Stimulated activated CD4-positive, alpha-beta T cell treated with anti-CD3 and anti-CD28 coated beads, Interleukin-12 subunit alpha, Interleukin-12 subunit beta, amount 100 ng/mL, for 4 hours (primary cell): ENCODE results near the gene NHSL2.
"Not testable (repeated sequence)": the region's sequence is repeated elsewhere in the genome, so short reads cannot be mapped to it uniquely, and the experiment has no call there.

Source experiments
- DNase-seq: peaks from one replicate; pipeline ENCODE4 v3.0.0-alpha.2; 2020

The NHSL2 gene

DNA sequence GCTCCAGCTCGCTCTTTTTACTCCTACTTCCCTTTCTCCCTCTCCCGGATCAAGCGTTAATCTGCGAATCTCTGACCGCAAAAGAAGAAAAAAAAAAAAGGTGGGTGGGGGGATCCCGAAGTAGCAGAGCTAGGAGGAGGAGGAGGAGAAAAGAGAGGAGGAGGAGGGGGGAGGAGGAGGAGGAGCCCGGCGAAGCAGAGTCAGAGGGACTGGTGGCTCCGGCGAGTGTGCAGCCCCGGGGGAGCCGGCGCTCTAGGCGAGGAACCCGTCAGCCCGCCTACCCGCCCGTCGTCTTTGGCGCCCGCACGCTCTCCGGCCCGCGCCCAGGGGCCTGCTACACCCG, at the start of gene NHSL2:
Gene NHSL2 (plus strand): TSS at position 203 of the 343 bp plus-strand sequence.
- peak; percentile 39 for DNase-seq

DNA sequence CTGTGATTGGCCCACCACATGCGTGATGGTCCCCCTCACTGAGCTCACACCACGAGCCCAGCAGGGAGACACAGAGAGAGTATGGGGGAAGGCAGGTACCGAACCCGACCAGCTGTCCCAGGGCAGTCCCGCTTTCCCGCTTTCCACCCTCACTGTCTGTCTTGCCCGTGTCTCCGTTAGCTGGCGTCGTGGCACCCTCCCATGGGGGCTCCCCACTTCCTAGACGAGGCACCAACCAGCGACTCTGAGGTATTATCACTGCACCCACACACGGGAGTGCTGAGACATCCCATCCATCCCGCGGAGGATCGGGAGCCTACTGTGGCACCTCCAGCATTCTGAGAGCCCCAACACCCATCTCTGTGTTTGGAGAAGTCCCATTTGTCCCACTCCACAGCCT, 43.0 kb upstream of the NHSL2 start:
- DNase-seq, result no peak

DNA sequence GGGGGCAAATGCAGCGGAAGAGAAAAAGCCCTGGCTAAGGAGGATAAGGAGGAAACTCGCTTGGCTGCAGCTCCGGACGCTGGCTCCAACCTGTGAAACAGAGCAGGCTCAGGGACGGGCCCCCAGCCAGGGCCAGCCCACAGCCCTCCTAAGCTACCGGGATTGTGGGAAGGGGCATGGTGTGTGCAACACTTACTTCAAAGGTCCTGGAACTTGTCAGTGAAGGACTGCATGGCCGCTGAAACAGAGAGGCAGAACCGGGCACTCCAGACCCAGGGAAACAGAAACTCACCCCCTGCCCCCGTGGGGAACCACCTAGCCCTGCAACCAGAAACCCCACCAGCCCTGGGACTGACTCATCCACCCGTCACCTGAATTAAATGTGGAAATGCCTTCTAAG, 41.1 kb upstream of the NHSL2 start:
- not testable (repeated sequence) for DNase-seq

DNA sequence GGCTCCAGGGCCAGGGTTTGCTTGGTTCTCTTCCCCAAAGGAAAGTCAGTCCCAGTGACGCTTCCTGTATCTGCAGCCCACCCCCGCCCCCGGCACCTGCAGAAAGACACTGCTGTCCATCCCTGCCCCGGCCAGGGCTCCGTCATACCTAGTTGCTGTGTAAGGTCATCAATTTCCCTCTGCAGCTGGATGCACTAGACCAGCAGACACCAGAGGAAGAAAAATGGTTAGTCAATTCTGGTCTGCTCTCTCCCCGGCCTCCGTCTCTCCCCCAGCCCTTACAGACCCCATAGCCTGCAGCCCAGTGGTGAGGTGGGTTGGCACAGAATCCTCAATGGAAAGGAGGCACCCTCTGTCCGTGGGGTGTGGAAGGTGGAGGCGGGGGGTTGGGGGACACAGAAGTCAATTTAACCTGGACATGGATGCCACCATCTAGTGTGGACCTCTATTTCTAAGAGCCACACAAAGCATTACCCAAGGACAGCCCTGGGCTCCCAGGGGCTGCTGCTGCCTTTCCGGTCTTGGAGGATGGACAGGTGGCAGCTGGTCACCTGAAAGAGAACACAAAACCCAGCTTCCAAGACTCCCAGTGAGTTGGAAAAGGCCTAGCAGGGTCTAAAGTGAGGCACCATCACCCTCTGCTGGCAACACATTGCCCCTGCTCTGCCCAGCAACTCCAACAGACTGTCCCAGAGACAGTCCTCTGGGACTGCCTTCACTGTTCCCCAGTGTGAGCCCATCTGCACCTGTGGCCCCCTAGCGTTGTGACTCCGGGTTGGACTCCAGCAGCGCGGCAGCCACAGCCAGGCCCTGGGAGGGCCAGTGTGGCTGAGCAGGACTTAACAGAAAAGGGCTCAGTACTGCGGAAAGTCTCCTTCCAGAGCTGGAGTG, 40.2 kb upstream of the NHSL2 start:
- DNase-seq, result no peak

DNA sequence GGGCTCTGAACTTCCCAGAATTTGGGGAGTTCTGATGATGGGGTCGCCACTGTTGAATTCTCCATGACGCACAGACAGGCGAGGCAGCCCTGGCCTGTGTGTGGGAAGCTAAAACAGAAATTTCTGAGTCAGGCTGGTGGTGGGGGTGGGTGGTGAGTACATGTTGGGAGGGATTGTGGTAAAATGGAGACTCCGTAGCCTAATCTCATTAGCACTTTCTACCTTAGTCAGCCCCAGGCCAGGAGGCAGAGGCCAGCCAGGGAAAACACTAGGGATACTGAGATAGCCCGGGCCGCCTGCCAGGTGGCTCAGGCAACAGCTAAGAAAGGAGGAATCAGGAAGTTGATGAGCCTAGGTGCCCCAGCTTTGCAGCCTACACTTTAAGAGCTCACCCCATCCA, 39.3 kb upstream of the NHSL2 start:
- no peak for DNase-seq

DNA sequence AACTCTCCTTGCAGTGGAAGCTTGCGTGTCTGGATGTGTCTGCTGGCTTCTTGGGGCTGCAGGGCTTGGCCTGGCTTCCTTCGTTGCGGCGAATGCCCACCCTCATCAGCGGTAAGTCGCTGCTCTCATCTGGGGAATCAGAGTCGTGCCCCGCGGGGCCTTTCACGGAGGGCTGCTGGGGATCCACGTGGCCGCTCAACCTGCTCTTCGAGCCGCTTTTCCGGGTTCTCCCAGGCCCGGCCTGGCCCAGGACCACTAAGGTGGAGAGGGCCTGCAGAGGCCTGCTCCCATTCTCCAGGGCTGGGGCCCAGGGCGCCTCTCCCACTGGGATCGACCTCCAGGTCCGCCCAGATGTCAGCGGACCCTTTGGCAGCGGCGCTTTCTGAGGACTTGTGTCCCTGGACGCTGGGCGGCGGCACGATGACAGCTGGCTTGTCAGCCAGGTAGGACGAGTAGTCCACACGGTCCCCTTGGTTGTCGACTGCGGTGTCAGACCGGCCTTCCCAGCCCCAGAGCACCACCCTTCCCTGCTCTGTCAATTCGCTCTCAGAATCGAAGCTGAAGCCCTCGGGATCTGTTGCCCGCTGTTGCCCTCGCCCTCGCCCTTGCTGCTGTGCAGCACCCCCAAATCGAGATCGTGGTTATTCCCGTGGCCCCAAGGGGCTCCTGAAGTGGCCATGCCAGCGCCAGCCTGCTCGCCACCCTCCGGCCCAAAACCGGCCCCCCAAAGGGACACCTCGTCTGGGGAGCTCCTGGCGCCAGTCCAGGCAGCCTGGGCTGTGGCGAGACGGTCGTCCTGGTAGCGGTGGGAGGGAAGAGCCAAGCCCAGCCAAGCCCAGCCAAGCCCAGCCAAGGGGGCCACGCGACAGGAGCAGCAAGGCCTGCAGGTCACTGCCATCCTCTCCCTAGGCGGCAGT, 37.8 kb upstream of the NHSL2 start:
- no peak for DNase-seq

DNA sequence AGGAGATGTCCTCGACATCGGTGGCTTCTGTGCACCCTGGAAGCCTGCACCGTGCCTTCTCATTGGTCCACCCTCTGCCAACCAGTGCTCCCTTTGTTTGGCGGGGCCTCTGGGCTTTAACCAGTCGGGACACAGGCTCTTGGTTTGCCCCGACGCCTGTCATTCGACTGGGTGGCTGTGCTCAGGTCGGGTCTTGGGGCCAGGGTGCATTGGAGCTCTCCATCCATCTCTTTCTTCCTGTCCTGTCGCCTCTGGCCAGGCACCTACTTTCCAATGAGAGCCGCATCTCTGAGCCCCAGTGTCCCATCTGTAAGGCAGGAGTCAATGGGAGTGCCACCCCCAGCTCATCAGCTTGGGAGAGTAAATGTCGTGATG, 37.2 kb upstream of the NHSL2 start:
- DNase-seq, result no peak

DNA sequence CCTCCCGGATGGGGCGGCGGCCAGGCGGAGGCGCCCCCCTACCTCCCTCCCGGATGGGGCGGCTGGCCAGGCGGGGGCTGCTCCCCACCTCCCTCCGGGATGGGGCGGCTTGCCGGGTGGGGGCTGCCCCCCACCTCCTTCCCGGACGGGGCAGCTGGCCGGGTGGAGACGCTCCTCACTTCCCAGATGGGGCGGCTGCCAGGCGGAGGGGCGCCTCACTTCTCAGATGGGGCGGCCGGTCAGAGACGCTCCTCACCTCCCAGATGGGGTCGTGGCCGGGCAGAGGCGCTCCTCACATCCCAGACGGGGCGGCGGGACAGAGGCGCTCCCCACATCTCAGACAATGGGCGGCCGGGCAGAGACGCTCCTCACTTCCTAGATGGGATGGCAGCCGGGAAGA, 33.8 kb upstream of the NHSL2 start:
- DNase-seq, result not testable (repeated sequence)

DNA sequence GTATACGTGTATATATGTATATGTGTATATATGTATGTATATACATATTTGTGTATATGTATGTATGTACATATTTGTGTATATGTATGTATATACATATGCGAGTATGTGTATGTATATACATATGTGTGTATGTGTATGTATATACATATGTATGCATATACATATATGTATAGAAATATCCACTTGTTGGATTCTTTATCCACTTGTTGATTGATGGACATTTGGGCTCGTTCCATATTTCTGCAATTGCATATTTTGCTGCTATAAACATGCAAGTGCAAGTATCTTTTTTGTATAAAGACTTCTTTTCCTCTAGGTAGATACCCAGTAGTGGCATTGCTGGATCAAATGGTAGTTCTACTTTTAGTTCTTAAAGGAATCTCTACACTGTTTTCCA, 25.5 kb upstream of the NHSL2 start:
- no peak for DNase-seq

DNA sequence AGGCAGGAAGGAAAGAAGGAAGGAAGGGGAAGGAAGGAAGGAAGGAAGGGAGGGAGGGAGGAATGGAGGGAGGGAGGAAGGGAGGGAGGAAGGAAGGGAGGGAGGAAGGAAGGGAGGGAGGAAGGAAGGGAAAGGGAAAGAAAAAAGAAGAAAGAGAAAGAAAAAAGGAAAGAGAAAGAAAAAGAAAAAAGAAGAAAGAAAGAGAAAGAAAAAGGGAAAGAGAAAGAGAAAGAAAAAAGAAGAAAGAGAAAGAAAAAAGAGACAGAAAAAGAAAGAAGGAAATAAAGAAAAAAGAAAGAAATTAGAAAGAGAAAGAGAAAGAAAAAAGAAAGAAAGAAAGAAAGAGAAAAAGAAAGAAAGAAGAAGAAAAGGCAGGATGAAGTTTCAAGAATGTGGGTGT, 15.0 kb upstream of the NHSL2 start:
- DNase-seq, result no peak

DNA sequence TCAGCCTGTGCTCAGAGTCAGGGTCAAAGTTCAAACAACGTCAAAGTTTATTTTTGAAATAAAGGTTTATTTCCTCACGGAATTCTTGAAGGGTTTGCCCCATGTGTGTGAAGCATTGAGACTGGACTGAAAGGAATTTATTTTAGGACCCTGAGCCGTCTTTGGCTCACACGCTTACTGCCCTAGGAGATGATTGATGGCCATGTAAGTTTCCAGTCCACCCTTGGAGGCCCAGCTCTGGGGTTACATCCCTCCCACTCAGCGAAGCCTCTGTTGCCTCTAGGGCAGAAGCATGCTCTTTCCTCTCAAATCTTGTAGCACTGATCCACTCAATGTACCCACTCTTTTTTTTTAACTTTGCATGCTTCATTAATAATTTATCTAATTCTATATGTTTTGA, 4.5 kb upstream of the NHSL2 start:
- DNase-seq, result no peak

DNA sequence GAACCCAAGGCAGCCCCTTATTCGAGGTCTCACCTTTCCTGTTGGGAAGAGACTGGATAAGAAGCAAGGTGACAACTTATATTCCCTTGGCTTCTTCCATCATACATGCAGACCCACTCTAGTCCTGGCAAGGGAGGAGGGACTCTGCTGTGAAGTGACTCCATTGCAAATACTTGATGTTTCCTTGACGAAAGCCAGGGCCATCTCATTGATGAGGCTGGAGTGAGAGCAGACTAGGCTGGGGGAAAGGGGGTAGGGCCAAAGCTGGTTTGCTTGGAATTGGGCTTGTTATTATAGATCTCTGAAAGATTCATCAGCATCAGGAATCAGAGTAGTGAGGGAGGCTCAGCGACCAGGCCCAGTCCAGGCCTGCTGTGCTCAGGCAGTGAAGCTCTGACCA, 2.3 kb upstream of the NHSL2 start:
- no peak for DNase-seq

DNA sequence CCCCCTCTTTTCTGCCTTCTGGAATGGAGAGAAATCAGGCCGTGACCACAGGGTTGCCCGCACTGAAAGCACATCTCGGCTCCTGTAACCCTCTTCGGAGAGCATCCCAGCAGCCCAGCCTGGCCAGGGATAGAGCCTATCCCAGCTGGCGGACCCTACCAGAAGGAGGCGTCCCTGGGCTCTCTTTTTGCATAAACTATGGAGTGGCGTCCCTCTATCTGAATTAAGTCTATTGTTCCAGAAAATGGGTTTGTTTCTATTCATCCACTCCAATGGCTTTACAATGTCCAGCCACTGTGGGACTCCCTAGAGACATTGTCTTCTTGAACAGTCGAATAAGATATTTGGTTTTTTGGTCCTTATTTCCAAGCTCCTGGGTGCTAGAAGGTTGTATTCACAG, 689 bp upstream of the NHSL2 start:
- no peak for DNase-seq

DNA sequence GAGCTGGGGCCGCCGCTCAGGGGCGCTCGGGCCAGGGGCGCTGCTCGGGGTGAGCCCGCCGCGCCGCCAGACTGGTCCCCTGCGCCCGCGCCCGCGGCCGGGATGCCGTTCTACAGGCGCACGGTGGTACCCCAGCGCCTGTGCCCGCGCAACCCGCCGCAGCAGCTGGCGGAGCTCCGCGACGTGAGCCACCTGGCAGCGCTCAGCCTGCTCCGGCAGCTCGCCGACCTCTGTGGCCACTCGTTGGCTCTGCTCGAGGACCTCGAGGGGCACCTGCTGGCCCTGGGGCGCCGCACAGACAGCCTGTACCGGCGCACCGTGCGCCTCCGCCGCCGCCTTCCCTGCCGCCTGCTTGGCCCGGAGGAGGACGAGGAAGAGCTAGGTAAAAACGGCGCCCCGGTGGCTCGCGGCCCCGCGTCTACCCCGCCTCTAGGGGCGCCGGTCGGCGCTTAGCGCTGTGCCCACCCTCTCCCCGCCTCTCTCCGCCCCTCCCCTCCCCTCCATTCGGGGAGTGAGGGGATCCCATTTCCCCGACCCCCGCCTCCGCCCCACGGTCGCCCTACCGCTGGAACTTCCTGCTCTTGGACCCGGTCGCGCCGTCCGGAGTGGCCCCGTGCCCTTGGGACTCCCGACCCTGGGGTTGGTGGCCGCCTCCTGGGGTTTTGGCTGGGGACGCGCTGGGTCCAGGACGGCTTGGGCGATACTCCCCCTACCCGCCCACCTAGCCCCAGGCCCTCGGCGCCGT, 513 bp downstream of the NHSL2 start:
- DNase-seq, result peak; percentile 24

DNA sequence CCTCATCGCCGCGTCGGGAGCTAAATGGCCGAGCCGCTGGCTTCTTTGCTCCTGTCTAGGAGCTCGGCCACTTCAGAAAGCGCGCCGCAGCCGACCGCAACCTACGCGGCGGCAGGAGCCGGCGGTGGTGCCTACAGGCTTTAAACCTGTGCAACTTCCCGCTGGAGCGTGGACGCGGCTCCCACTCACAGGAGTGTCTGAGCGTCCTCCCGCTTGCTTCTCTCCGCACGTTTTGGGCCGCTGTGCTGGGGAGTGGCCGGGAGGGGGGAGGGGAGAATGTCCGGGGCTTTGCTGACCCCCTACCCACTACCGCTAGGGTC, 1.0 kb downstream of the NHSL2 start:
- peak; percentile 1 for DNase-seq

DNA sequence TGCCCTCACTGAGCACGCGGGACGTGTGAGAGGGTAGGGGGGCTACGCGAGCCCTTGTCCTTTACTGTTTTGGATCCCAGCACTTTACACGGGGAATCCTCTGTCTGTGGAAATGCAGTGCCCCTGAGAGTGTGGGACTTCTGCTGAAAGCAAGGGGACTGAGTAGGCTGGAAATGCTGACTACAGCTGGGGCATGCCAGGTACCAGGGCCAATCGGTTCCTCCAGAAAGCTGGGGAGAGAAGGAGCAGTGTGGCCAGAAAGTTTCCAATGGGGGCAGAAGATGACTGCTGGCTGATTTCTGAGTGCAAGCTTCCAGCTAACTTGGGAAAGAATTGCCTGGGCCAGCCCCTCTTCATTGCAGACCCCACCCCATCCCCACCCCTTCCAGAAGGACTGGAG, 1.5 kb downstream of the NHSL2 start:
- DNase-seq, result no peak

DNA sequence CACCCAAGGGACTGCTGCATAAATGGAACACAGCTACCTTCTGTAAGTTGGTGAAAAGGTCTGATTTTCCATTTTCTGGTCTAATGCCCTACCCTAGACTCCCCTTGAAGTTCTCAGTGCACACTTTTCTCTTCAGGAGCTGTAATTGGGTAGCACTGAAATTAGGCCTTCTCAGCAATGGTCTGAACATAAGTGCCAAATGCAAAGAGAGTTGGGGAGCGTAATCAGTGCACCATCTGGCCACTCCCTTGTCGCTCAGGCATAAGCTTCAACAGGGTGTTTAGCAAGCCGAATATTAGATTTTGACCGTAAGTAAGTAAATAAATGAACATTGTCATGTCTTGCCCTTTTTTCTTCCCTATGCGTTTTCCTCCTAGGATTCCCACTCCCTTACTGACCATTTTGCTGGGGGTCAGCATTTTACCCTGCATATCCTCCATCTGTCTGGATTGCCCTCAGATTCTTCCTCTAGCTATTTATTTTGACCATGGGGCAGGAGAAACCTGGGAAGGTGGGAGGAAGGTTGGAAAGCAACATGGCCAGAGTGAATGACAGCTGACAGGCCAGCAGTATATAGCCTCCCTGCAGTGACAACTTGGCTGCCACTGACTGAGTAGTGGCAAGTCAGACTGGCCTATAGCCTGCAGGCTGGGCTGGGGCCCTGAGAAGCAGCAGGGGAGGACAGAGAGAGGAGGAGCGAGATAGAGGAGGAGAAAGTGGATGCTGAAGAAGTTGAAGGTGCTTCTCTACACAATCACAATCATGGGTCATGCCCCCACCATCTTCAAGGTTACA, 2.7 kb downstream of the NHSL2 start:
- DNase-seq, result no peak

DNA sequence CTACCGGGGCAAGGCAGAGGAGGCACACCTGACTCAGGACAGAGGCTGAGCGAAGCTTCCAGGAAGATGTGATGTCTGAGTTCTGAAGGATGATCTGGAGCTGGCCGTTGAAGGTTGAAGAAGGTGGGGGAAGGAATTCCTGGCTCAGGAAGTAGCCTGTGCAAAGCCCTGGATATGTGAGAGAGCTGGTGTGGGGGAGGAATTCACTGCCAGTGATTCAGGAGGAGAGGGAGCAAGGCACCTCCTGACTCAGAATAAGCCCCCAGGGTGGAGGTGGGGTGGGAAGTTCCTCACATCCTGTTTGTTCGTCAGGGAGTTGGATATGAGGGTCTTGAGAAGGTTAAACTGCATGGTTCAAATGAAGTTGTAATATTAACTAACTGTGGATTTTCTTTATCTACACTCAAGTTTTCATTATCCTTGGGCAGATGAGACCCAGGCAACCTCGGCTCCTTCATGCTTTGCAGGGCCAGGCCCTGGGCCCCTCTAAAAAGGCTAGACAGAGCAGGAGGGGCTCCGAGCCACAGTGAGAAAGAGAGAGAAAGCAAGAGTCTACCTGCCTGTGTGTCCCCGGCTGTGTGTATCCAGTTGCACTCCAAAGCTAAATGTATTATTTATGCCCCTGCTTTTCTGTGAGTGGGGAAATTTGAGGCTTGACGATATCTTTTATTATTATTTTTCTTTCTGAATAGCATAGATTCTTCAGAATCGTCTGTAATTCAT, 7.1 kb downstream of the NHSL2 start:
- DNase-seq, result no peak

DNA sequence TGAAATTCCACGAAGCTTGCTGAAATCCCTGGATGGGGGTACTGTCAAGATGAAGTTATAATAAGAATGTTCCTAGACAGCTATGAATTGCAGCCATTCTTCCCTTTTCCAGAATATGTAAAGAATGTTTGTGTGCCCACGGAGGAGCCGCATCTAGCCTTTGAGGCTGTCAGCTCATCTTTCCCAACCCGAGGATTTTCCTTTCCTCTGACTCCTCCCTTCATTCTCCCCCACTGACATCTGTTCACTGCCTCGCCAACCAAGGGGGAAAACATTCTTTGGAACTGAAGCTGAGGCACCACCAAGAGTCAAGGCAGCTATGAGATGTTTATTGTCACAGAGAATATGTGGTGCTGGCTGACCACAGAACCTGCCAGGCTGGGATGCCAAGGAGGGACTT, 8.8 kb downstream of the NHSL2 start:
- DNase-seq, result no peak

DNA sequence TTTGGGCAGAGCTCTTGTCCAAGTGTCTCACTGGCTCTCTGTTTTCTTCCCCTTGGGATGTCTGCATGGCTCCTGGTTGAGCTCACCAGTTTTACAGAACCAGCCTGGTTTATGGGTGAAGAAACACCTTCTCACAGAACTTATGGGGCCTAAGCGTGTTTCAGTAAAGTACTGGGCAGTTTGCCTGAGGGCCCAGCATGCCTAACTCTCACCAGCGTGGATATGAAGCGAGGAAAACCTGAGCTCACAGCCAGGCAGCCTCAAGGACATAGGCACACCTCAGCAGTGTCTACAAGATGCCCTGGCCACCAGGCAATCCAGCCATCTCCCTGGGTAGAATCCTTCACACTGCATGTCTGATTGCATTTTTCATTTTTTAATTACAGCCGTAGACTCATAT, 9.2 kb downstream of the NHSL2 start:
- no peak for DNase-seq

DNA sequence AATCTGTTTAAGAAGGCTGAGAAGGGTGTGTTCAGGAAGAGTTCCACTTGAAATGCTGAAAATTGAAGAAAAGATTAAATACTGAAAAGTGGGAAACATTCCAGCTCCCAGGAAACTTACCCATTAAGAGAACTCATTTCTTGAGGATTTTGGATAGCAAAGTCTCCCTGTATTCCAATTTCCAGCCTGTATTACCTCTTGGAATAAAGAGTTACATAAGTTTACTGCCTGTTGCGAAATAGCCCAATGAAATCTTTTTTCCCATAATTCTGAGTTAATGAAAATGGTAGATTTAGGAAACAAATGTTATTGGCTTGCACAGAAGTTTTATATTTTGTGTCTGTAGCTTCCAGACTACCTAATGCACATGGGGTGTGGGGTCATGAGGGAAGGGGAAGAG, 12.0 kb downstream of the NHSL2 start:
- no peak for DNase-seq

DNA sequence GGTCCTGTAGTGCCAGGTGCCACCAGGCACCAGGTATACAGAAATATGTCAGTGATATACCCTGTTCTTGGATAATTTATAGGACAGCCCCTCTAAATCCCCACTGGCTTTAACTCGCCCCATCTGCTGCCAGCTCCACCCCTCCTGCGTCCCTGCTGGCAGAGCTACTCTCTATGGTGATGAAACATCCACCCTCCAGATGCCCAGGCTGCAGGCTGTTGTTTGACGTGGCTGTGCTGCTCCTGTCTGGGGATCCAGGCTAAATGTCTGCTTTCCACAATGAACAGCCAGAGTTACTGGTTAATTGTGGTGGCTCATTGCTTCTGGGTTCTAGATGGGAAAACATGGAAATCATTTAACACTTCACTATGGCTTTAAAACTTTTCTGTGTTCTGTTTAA, 12.9 kb downstream of the NHSL2 start:
- DNase-seq, result no peak
